ENCODE results near the gene CSF2RB. TPM values are rescaled to one million over a fixed set of nuclear protein-coding genes. Genes with fewer than 3 reads are reported as not detected.

CSF2RB gene
- total RNA-seq, 1 experiment from 2014 or later = 0.07 TPM

- Mint-ChIP-seq H3K9me3 (no peaks in the 10 kb centered on the region), H3K4me1 (peaks cover 3% of the 10 kb centered on the region), H3K27ac (no peak overlapping the region), H3K4me3 (no peak overlapping the region), H3K27me3 (ENCODE audit: low read depth) (peaks cover 14% of the 10 kb centered on the region), H3K36me3 (no peaks in the 10 kb centered on the region)
- ChIA-PET POLR2A (no interaction called here), CTCF (interaction anchor here (1.9 kb wide), 1 partner anchor 113 kb away, joined by 8 read pairs; no protein-coding TSS in a partner anchor)
- ATAC-seq (no peak), DNase-seq (ENCODE audit: low spot score) (no peak)
- TF ChIP-seq, protein P1, sequence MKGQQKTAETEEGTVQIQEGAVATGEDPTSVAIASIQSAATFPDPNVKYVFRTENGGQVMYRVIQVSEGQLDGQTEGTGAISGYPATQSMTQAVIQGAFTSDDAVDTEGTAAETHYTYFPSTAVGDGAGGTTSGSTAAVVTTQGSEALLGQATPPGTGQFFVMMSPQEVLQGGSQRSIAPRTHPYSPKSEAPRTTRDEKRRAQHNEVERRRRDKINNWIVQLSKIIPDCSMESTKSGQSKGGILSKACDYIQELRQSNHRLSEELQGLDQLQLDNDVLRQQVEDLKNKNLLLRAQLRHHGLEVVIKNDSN (CRISPR knock-in tag; IDR thresholded peaks at IDR 0.05) = no peak
- TF ChIP-seq MXD4 (CRISPR knock-in tag; IDR thresholded peaks at IDR 0.05; ENCODE audit: borderline replicate concordance) (no peak), NR3C1 (CRISPR knock-in tag; conservative IDR thresholded peaks at IDR 0.05; ENCODE audit: low read depth) (no peak), ZNF416 (CRISPR knock-in tag; IDR thresholded peaks at IDR 0.05) (no peak), PREB (CRISPR knock-in tag; IDR thresholded peaks at IDR 0.05; ENCODE audit: borderline replicate concordance) (no peak), ARID4B (CRISPR knock-in tag; IDR thresholded peaks at IDR 0.05; ENCODE audit: borderline replicate concordance) (no peak), SMAD3 (CRISPR knock-in tag; IDR thresholded peaks at IDR 0.05; ENCODE audit: borderline replicate concordance) (no peak), ELF4 (CRISPR knock-in tag; IDR thresholded peaks at IDR 0.05; ENCODE audit: low read depth) (no peak)
Observed at GRCh38 chr22:36863979-36864378, 49.4 kb upstream of the CSF2RB start.

DNA sequence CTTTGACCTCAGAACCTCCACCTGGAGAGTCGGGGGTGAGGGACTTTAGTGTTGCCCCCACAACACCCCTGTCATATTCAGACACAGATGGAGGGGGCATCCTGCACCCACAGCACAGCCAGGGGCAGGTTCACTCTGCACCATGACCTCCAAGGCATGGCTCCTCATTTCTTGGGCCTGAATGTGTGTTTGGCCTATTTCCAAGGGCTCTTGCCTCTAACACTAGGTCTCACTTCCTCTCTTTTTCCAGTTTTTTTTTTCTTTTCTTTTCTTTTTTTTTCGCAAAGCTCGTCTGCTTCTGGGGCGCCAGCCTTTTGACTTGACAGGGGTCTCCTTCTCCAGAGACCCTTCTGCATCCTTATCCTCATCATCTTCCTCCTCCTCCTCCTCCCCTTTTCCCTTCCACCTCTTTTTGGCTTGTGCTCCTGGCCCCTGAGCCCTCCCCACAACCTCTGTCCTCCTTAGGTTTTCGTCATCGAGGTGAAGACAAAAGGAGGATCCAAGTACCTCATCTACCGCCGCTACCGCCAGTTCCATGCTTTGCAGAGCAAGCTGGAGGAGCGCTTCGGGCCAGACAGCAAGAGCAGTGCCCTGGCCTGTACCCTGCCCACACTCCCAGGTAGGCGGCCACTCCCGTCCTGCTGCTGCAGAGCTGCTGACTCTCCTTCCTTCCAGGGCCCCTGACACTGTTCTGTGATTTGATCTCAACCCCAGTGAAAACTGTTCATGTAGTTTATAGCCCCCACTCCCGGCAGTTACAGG is 48.8 kb upstream of the CSF2RB start:
- peaks cover 12% of the 10 kb centered on the region; the same call in 1 of the 2 replicates for H3K27me3 Mint-ChIP-seq (ENCODE audit: low read depth)
- H3K4me3 Mint-ChIP-seq = no peak overlapping the region
- TF ChIP-seq ESRRA (CRISPR knock-in tag; IDR thresholded peaks at IDR 0.05; ENCODE audit: borderline replicate concordance) (no peak), SMAD3 (CRISPR knock-in tag; IDR thresholded peaks at IDR 0.05; ENCODE audit: borderline replicate concordance) (no peak), USF2 (CRISPR knock-in tag; IDR thresholded peaks at IDR 0.05) (no peak), SOX15 (CRISPR knock-in tag; IDR thresholded peaks at IDR 0.05) (no peak), SP1 (CRISPR knock-in tag; conservative IDR thresholded peaks at IDR 0.05) (no peak)
- TF ChIP-seq, protein P1 (CRISPR knock-in tag; IDR thresholded peaks at IDR 0.05) = no peak
- ATAC-seq (no peak), DNase-seq (ENCODE audit: low spot score) (no peak)
- ChIA-PET CTCF (interaction anchor here (0.8 to 2.3 kb wide), 4 partner anchors 8 to 182 kb away, joined by 3 to 17 read pairs (median 7); no protein-coding TSS in a partner anchor), POLR2A (no interaction called here)
- H3K4me1 Mint-ChIP-seq = peaks cover 3% of the 10 kb centered on the region
- H3K36me3 Mint-ChIP-seq = no peaks in the 10 kb centered on the region
- H3K27ac Mint-ChIP-seq = no peak overlapping the region
- no peaks in the 10 kb centered on the region for H3K9me3 Mint-ChIP-seq

- POLR2A ChIA-PET = no interaction called here
- Mint-ChIP-seq H3K4me1 (peaks cover 3% of the 10 kb centered on the region), H3K4me3 (no peak overlapping the region), H3K36me3 (no peaks in the 10 kb centered on the region), H3K9me3 (no peaks in the 10 kb centered on the region), H3K27ac (no peak overlapping the region), H3K27me3 (ENCODE audit: low read depth) (peaks cover 12% of the 10 kb centered on the region; the same call in 1 of the 2 replicates)
- CTCF ChIA-PET = interaction anchor here (0.8 to 2.3 kb wide), 4 partner anchors 9 to 181 kb away, joined by 3 to 17 read pairs (median 7); no protein-coding TSS in a partner anchor
- ATAC-seq (no peak), DNase-seq (ENCODE audit: low spot score) (peak; percentile 34)
- no peak for TF ChIP-seq ETV6 (CRISPR knock-in tag; IDR thresholded peaks at IDR 0.05)
- TF ChIP-seq, protein P2, sequence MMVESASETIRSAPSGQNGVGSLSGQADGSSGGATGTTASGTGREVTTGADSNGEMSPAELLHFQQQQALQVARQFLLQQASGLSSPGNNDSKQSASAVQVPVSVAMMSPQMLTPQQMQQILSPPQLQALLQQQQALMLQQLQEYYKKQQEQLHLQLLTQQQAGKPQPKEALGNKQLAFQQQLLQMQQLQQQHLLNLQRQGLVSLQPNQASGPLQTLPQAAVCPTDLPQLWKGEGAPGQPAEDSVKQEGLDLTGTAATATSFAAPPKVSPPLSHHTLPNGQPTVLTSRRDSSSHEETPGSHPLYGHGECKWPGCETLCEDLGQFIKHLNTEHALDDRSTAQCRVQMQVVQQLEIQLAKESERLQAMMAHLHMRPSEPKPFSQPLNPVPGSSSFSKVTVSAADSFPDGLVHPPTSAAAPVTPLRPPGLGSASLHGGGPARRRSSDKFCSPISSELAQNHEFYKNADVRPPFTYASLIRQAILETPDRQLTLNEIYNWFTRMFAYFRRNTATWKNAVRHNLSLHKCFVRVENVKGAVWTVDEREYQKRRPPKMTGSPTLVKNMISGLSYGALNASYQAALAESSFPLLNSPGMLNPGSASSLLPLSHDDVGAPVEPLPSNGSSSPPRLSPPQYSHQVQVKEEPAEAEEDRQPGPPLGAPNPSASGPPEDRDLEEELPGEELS (CRISPR knock-in tag; IDR thresholded peaks at IDR 0.05) = no peak
- TF ChIP-seq, protein P1 (CRISPR knock-in tag; IDR thresholded peaks at IDR 0.05) = no peak
- no peak for TF ChIP-seq USF2 (CRISPR knock-in tag; IDR thresholded peaks at IDR 0.05)
- TF ChIP-seq, protein P3, sequence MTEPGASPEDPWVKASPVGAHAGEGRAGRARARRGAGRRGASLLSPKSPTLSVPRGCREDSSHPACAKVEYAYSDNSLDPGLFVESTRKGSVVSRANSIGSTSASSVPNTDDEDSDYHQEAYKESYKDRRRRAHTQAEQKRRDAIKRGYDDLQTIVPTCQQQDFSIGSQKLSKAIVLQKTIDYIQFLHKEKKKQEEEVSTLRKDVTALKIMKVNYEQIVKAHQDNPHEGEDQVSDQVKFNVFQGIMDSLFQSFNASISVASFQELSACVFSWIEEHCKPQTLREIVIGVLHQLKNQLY (CRISPR knock-in tag; IDR thresholded peaks at IDR 0.05) = no peak
Observed at GRCh38 chr22:36865346-36865745, 48.1 kb upstream of the CSF2RB start.
